Bronchial epithelial cell (primary cell): ENCODE data around the gene PKP2. TPM values are rescaled to one million over a fixed set of nuclear protein-coding genes. Genes with fewer than 3 reads are reported as not detected.

Source experiments
- DNase-seq: peaks from one replicate; pipeline ENCODE4 v3.0.0-alpha.2; 2010; ENCODE audit warnings: low read depth
- FAIRE-seq: peaks from 2 replicates; lab custom pipeline; 2011; peaks lifted over from hg19 to GRCh38; lab: Jason Lieb, UNC
- H3K27me3 ChIP-seq: 2 replicates; pipeline ENCODE4 v1.5.1; 2011; ENCODE audit warnings: low read length; ENCODE audit not compliant: control insufficient read depth, insufficient read depth
- H3K36me3 ChIP-seq: 2 replicates; pipeline ENCODE4 v1.5.1; 2011; ENCODE audit warnings: low read length; ENCODE audit not compliant: control insufficient read depth, insufficient read depth
- H3K4me3 ChIP-seq: 2 replicates; pipeline ENCODE4 v1.5.1; 2011; ENCODE audit warnings: mild to moderate bottlenecking, low read depth, low read length, control low read depth
- total RNA-seq: library from RNA; depleted of rRNA; stranded (reverse); fragments of >200 nt; gene quantifications from 2 replicates; pipeline ENCODE4 v1.2.1, GENCODE V29; 2014
- TF ChIP-seq, protein P1 (sequence below): IDR thresholded peaks from 2 replicates; pipeline ENCODE4 v1.5.1; 2011; ENCODE audit warnings: mild to moderate bottlenecking, moderate library complexity, low read length, control low read depth, inconsistent platforms; ENCODE audit not compliant: insufficient read depth, severe bottlenecking

The PKP2 gene
- total RNA-seq, 1 donor from 2014 or later: 74.5 TPM

DNA sequence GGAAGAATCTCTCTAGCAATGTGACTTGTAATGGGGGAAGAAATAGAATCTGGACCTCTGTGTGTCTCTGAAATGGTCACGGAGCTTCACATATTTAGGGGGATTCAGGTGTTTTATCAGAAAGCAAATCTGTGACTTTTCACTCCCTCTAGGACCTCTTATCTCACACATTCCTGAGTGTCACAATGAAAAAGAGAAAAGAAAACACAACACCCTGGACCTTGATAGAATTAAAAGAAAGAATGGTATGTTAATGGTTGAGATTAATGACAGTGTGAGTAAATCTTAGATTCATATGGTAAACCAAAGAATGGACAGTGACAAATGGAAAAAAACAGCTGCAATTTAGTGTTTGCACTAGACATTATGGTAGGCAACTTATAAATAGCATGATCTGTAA lies 68.5 kb downstream of the PKP2 start:
- H3K4me3 ChIP-seq: no peak overlapping the region
- TF ChIP-seq, protein P1, sequence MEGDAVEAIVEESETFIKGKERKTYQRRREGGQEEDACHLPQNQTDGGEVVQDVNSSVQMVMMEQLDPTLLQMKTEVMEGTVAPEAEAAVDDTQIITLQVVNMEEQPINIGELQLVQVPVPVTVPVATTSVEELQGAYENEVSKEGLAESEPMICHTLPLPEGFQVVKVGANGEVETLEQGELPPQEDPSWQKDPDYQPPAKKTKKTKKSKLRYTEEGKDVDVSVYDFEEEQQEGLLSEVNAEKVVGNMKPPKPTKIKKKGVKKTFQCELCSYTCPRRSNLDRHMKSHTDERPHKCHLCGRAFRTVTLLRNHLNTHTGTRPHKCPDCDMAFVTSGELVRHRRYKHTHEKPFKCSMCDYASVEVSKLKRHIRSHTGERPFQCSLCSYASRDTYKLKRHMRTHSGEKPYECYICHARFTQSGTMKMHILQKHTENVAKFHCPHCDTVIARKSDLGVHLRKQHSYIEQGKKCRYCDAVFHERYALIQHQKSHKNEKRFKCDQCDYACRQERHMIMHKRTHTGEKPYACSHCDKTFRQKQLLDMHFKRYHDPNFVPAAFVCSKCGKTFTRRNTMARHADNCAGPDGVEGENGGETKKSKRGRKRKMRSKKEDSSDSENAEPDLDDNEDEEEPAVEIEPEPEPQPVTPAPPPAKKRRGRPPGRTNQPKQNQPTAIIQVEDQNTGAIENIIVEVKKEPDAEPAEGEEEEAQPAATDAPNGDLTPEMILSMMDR: no peak
- DNase-seq (no peak), FAIRE-seq (no peak)
- H3K36me3 ChIP-seq: peaks cover 2% of the 10 kb centered on the region
- H3K27me3 ChIP-seq: no peaks in the 10 kb centered on the region

DNA sequence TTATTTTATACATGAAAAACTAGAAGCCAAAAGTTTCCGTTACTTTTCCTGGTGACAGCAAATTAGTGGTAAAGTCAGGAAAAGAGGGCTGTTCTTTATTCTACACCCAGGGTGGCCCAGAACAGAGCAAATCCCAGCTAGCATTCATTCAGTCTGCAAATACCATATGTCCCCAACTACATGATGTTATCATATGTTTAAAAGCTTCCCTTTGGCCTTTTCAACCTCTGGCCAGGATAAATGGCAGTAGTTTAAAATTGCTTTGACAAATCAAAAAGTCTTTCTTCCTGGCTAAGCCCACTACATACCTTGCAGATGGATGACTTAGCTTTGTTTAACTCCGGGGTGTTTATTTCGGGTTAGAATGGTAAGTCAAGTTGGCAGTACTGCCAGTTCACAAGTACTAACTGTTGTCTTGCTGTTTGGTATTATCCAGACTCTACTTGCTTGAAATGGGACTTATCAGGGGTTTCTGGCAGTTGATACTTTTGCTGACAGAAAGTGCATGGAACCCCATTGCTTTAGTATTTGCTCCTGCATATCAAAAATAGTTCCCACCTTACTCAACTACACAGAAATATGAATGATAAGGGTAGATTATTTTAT lies 69.7 kb downstream of the PKP2 start:
- TF ChIP-seq, protein P1: no peak
- Histone ChIP-seq H3K36me3 (peaks cover 3% of the 10 kb centered on the region), H3K27me3 (no peaks in the 10 kb centered on the region), H3K4me3 (no peak overlapping the region)
- DNase-seq: no peak
- FAIRE-seq: no peak

DNA sequence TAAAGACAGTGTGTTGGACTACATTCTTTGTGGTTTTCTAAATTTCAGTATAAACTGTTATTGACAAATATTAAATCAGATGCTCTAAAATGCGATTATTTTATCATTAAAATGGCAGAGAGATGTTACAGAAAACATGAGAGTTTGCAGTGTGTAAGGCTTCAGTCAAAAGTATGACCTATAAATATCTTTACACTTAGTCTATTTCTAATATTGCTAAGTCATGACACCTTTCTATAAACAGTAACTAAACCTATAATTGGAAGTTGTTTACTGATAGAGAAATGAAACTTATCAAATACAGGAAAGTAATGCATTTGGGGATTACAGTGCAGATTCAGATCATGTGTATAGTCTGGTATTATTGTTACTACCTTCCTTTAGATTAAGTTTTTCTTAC lies 72.0 kb downstream of the PKP2 start:
- DNase-seq: no peak
- no peak for FAIRE-seq
- H3K4me3 ChIP-seq: no peak overlapping the region
- H3K27me3 ChIP-seq: no peaks in the 10 kb centered on the region
- TF ChIP-seq, protein P1: no peak
- peaks cover 7% of the 10 kb centered on the region for H3K36me3 ChIP-seq

DNA sequence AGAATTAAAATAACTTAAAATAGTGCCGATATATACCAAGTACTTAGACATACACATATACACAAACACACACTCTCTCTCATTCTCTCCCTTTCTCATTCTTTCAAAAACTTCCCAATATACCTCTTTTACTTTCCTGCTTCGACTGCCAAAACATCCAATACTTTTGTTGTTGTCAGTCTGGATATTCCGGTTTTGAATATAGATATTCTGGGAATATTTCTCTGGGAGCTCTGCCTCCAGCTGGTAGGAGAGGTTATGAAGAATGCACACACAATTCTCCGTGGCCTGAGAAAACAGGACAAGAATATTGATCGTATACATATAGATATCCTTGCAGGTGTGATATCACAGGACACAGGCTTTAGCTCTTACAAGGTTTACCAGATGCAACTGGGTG lies 74.2 kb downstream of the PKP2 start:
- TF ChIP-seq, protein P1: no peak
- no peak overlapping the region for H3K4me3 ChIP-seq
- no peaks in the 10 kb centered on the region for H3K27me3 ChIP-seq
- DNase-seq (no peak), FAIRE-seq (no peak)
- peaks cover 8% of the 10 kb centered on the region for H3K36me3 ChIP-seq

DNA sequence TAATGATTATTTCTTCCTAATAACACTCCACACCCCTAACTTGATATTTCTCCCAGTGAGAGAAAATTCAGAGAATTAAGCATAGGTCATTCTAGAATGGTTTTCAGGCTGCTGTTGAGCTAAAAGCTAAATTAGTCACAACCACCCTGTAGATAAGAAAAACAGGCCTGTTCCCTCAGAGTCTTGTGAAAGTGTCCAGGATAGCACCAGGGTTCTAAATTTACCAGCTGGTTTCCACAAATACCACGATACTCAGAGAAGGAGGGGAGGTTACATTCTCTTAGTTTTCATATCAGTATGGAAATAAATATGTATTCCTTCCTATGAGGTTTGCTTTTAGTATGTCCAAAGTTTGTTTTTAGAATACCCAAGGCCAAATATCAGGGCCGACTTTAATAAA lies 74.9 kb downstream of the PKP2 start:
- DNase-seq (no peak), FAIRE-seq (no peak)
- no peaks in the 10 kb centered on the region for H3K27me3 ChIP-seq
- no peak overlapping the region for H3K4me3 ChIP-seq
- TF ChIP-seq, protein P1: no peak
- peaks cover 8% of the 10 kb centered on the region for H3K36me3 ChIP-seq

GRCh38 chr12:32821293-32821692 lies 75.3 kb downstream of the PKP2 start:
- no peak overlapping the region for H3K4me3 ChIP-seq
- DNase-seq (no peak), FAIRE-seq (no peak)
- H3K27me3 ChIP-seq: no peaks in the 10 kb centered on the region
- H3K36me3 ChIP-seq: peaks cover 8% of the 10 kb centered on the region
- TF ChIP-seq, protein P1: no peak
